HG03135 (cell line): Measurements from ENCODE around the gene SUPT3H.
"Not testable (repeated sequence)": the region's sequence is repeated elsewhere in the genome, so short reads cannot be mapped to it uniquely, and the experiment has no call there.

Source experiments
- ATAC-seq: cut with Tn5 transposase; IDR thresholded peaks from one replicate; pipeline ENCODE4 v1.9.1; 2021; ENCODE audit warnings: mild to moderate bottlenecking, moderate library complexity; ENCODE audit not compliant: unreplicated experiment

Gene SUPT3H

DNA sequence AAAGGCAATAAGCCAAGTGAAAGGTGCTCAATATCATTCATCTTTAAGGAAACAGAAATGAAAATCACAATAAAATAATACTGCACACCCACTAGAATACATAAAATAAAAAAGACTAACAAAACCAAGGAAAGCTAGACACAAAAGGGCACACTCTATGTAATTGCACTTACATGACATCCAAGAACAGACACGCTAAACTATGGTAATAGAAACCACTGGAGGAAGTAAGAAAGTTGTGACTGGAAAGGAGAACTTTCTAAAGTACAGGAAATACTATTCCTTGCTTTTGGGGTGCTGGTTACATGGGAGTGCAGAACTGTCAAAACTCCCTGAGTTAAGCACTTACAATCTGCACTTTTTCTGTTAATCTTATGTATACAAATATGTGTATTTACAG is 303.3 kb downstream of the SUPT3H start:
- ATAC-seq = no peak

DNA sequence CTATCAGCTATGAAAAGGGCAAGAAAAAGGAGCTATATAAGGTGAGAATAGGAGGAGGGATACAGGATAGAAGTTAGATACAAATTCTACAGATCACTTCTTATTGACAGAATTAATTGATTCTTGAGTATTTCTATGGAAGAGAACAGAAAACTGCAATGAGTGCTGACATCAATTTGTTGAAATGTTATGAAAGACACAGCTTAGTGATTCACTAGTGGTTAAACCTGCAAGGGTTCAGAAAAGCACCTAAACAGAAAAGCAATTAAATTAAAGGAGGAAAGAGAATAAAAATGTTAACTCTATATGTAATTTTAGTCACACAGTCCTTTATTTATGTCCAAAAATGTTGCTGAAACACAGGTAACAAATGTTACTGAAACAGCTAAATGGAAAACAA is 304.0 kb downstream of the SUPT3H start:
- no peak for ATAC-seq

DNA sequence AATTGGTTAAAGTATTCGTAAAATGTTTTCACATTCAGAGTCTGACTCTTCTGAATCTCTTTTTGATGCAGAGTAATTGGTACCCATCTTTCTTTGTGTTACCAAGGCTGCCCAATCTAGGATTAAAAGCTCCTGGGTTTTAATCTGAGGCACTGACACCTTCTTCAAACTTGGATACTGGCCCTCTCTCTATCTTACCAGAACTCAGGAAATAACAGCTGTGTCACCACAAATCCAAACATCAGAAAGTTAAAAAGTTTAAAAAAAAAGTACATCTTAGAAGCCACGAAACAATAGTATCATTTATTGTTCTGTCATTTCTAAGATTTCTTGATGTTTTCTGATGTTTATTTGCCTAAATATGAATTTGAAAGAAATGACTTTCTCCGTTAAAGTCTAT is 305.1 kb downstream of the SUPT3H start:
- ATAC-seq = no peak

DNA sequence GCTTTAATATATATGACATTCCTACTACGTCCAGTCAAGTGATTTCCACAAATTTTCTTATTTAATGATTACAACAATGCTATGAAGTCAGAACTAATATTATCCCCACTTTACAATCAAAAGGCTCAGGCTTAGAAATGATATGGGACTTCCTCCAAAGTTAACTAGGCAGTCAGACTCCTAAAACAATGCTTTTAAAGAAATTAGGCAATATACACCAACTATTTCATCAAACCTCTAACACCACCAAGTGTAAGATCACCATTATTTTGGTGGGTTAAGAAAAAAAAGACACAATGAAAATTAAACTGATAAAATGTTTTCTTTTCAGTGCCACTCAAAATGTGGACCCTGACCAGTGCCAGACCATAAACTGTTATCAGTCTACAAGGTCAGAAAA is 305.7 kb downstream of the SUPT3H start:
- ATAC-seq = no peak

DNA sequence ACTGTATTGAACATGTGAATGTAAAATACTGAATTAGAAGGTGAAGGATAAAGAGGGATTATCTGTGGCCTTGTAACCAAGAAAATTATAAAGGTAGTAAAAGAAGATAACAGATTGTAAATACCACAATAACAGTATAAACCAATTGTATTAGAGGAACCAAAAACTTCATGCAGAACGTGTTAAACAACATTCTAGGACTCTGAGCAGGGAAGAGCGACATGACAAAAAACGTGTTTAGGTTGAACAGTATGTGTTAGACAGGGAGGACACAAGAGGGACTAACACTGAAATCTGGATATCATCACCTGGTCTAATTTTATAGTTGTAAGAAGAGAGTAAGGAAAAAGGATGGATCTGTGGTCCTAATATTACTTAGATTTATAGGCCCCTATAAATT is 308.6 kb downstream of the SUPT3H start:
- no peak for ATAC-seq

DNA sequence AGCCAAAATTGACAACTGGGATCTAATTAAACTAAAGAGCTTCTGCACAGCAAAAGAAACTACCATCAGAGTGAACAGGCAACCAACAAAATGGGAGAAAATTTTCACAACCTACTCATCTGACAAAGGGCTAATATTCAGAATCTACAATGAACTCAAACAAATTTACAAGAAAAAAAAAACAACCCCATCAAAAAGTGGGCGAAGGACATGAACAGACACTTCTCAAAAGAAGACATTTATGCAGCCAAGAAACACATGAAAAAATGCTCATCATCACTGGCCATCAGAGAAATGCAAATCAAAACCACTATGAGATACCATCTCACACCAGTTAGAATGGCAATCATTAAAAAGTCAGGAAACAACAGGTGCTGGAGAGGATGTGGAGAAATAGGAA is 310.3 kb downstream of the SUPT3H start:
- not testable (repeated sequence) for ATAC-seq

DNA sequence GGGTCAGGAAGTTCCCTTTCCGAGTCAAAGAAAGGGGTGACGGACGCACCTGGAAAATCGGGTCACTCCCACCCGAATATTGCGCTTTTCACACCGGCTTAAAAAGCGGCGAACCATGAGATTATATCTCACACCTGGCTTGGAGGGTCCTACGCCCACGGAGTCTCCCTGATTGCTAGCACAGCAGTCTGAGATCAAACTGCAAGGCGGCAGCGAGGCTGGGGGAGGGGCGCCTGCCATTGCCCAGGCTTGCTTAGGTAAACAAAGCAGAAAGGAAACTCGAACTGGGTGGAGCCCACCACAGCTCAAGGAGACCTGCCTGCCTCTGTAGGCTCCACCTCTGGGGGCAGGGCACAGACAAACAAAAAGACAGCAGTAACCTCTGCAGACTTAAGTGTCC is 315.1 kb downstream of the SUPT3H start:
- ATAC-seq = not testable (repeated sequence)

DNA sequence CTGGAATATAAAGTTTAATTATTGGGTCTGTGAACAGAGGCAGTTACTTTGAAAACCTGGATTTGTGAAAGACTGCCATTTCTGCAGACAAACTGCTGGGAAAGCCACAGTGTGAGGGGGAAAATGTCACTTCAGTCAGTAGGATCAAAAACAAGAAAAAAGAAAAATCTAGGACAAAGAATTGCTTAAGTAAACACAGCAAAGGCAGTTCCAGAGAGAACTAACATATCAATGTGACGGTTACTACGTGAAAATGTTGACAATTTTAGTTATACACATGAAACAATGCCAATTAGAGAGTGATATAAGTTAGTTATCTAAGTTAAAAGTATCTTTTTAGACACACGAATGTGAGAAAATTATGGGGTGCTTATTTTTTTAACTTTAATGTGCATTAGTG is 320.0 kb downstream of the SUPT3H start:
- ATAC-seq = no peak

DNA sequence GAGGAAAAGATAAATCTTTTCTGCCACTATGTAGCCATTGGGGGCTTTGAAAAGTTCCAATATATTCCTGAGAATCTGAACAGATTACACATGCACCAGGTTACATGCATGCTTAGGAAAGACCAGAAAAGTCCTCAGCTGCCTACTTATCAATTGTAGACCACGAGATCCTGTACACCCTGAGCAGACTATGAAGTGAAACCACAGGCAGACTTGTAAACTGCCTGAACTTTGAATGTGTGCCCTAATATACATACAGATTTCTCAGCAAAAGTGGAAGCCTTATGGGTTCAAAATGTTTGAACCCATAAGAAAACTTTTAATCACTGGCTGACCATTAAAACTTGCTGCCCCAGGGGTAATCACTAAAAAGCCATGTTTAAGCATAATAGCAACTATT is 323.1 kb downstream of the SUPT3H start:
- no peak for ATAC-seq

DNA sequence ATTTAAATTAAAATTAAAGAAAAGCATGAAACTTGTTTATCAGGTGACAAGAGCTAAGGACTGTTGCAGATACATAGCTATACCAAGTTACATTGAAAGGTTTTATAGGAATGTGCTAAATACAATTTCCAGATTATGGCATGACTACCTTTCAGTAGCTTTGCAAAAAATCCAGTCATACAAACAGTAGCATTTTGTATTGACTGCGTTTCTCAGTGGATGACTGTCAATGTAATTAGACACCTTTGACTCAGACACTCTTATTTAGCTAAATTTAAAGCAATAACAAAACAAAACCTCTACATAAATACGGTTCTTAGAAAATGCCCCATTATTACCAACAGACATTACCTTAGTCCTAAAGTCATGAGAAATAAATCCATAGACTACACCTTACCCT is 325.4 kb downstream of the SUPT3H start:
- ATAC-seq = no peak

DNA sequence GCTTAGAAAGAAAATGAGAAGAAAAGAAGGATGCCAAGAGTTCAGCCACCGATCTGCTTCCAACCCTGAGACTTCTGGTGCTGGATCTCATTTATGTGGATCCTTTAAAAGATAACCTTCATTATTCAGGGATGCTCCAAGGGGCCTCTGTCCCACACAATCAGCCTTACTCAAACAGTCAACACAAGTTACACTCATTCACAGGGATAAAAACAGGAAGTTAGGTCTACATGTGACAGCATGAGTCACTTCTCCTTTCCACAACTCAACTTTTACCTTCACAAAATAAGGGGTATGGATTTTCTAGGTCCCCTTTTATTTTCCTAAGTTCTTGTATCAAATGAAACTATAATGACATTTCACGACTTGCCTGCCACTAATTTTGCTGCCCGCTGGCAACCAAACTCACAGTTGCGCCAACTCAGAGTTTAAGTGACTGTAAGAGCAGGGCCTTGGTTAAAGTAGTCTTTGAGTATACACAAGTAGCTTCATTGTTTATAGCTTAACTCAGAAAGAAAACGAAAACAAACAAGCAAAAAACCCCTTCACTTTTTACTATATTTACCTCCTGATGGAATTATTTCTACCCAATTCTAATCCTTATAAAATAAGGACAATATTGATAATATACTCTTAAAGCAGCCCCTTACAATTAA is 328.4 kb downstream of the SUPT3H start:
- ATAC-seq = no peak

DNA sequence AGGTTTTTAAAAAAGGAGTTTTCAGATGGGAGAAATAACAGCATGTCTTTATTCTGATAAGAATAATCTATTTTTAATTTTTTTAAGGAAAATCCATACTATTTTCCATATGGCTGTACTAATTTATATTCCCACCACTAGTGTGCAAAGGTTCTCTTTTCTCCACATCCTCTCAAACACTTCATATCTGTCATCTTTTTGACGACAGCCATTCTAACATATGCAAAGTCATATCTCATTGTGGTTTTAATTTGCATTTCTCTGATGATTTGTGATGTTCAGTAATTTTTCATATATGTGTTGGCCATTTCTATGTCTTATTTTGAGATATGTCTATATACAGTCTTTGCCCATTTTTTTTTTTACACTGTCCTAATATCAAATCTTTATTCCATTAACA is 330.2 kb downstream of the SUPT3H start:
- ATAC-seq = no peak

DNA sequence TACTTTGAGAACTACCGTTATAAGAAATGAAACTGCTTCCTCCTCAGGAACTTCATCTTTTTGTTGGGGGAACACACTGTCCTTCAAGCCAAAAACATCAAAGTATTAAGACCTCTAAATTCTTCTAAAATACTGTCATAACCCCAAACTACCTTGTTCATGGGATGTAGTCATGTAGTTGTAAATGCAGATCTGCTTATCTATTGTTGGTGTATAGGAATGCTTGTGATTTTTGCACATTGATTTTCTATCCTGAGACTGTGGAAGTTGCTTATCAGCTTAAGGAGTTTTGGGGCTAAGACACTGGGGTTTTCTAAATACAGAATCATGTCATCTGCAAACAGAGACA is 332.5 kb downstream of the SUPT3H start:
- no peak for ATAC-seq

DNA sequence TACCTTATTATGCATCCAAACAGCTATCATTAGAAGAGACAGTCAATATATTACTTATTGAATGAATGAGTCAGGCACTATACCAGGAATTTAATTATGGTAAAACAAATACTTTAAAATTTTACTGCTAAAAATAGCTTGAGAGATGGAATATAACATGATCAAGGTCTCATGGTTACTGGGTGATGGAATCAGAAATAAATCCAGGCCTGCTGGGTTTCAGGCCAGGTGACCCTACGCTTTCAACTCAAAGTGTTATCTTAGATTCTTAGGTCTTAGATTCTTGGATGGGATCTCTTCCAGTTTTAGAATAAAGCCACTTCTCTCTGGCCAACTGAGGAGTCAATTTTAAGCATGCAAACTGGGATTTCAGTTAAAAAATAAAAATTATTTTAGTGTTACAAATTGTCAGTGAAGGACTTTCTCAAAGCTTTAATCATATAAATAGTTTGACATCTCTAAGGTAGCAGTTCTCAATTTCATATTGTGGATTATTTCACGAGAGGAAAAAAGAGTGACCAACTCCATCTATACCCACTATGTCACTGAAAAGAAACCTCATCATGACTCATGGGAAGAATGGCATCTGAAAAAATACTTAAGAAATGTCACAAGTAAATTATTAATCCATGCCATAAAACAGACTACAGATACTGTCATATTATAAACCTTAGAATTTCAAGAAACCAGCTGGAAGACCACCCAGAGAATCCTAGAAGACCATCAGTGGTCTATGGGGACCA is 333.1 kb downstream of the SUPT3H start:
- ATAC-seq = no peak

DNA sequence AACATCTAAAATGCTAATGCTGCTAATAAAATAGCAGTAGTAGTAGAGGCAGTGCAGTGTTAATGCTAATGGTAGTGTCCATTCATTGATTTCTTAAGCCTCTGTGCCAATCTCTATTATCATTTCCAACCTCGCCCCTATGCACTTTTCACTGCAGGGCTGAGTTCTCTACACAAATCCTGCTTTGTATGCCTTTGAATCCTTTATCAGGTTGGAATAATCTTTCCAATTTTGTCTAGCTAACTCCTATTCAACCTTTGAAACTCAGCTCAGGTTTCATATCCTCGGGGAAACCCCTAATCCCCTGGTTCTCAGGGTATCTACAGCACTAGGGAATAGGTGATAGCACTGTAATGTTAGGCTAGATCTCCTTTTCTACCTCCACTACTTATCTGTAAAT is 333.6 kb downstream of the SUPT3H start:
- no peak for ATAC-seq

DNA sequence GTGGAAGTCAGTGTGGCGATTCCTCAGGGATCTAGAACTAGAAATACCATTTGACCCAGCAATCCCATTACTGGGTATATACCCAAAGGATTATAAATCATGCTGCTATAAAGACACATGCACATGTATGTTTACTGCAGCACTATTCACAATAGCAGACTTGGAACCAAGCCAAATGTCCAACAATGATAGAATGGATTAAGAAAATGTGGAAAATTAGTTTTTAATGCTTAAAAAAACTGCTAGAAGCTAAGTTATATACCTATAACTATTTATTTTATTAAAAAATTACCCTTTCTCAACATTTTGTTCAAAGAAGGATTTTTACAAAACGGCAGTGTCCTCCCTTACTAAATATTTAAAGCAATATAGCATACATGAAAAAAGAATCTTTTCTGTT is 335.1 kb downstream of the SUPT3H start:
- not testable (repeated sequence) for ATAC-seq

DNA sequence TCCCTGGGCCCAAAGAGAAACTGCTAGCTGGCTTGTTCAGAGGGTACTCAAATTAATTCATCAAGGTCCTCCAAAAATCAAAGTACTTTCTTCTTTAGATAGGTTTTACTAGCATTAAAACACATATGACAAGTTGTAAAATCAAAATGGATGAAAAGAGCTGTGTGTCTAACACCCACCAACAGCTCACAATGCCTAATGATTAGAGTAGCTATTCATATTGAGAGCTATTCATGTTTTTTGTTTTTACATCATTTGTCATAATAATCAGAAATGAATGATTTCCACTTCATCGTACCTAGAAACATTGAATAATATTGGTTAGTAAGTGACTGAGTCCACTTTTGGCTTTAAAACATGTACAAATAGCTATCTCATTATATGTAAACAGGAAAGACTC is 339.5 kb downstream of the SUPT3H start:
- ATAC-seq = no peak

DNA sequence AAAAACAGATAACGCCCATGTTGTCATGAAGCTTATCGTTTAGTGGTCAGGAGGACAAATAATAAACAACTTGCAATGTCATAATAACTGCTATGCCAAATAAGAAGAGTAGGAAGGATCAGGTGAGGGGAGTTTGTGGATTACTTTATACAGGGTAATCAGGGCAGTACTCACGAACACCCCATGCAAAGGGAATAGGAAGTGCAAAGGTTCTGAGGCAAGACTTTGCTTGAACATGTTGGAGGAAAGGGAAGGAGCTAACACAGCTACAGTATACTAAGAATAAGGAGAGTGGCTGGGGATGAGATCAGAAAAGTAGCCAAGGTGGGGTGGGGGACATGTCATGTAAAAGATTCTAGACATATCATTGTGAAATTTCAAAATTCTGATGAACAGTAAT is 341.6 kb downstream of the SUPT3H start:
- no peak for ATAC-seq

DNA sequence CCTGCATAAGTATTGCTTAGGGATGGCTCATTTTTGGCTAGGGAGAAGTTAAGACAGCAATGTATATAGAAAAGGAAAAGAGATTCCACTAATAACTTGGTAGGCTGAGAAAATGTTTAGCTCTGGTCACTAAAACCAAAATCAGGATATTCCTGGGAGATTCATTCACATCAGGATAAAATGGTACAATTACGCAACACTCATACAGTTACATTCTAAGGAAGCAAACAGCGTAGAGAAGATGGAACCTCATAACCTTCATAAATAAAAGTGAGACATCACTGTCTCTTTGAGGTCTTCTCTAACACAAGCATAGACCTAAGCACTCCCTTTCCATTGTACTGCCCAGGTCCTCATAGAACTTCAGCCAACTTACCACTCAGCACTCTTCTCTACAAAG is 345.3 kb downstream of the SUPT3H start:
- ATAC-seq = no peak

DNA sequence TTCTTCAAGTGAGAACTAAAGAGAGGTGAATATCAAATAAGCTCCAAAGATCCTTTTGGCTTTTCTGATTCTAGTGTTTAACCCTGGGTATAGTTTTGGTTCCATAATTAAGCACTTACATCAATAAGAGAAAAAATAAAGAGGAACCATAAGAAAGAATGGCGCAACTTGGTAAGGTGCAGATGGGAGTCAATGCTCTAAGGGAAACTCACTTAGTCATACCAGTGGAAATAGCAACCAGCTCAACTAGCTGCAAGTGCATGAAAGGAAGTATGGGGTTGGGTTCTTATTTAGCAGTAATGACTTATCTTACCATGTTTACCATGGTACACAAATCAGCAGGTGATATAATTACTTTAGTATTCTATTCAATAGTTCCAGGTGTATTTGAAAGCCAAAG is 346.1 kb downstream of the SUPT3H start:
- no peak for ATAC-seq

DNA sequence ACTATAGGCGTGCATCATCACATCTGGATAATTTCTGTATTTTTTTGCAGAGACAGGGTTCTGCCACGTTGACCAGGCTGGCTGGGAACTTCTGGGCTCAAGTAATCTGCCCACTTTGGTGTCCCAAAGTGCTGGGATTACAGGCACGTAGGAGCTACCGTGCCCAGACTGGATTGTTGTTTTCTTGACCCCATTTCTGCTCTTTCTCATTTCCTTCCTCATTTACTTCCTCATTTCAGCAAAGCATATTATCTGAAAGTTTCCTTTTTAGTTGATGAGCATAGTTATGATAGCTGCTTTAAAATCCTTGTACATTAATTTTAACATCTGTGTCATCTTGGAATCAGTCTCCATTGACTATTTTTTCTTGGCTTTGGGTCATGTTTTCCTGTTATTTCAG is 350.6 kb downstream of the SUPT3H start:
- no peak for ATAC-seq

DNA sequence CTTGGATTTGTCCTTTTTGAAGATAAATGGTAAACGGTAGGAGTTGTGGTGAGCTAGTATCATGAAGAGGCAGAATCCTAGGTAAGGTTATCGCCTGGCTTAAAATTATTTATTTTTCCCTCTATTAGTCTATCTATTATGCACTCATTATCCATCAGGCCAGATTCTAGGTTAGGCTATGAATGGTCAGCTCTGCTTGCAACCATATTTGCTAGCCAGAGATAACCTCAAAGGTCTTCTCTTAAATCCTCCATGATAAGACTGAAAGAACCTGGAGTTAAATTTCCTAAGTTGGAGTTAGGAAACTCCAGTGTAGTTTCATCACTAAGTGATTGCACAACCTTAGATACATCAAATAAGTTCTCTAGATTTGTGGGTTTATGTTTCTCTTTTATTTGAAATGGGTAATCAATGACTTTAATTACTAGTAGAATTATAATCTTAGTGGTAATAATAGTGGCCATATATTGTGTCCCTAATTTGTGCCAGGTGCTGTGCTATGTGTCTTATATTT is 351.7 kb downstream of the SUPT3H start:
- ATAC-seq = no peak

DNA sequence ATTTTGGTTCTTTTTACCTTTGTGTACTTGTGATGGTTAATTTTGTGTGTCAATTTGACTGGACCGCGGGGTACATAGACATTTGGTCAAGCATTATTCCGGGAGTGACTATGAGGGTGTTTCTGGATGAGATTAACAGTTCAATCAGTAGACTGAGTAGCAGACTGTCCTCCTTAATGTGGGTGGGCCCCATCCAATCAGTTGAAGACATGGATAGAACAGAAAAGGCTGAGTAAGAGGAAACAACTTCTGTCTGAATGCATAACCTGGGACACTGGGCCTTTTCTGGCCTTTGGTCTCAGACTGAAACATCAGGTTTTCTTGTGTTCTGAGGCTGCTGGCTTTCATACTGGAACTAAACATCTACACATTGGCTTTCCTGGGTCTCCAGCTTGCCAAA is 353.1 kb downstream of the SUPT3H start:
- no peak for ATAC-seq
